ENCODE results near the gene CEACAM16. TPM values are rescaled to one million over a fixed set of nuclear protein-coding genes. Genes with fewer than 3 reads are reported as not detected.
"Not testable (repeated sequence)": the region's sequence is repeated elsewhere in the genome, so short reads cannot be mapped to it uniquely, and the experiment has no call there.

The CEACAM16 gene
- total RNA-seq, 1 donor from 2014 or later = not detected

GRCh38 chr19:44719262-44719701 lies 20.3 kb downstream of the CEACAM16 start:
- no peak overlapping the region for H3K4me3 Mint-ChIP-seq (ENCODE audit: unreplicated experiment)
- peaks cover 14% of the 10 kb centered on the region for H3K9me3 Mint-ChIP-seq (ENCODE audit: low read depth)
- no peak for TF ChIP-seq CTCF (IDR thresholded peaks at IDR 0.05)
- H3K36me3 Mint-ChIP-seq (ENCODE audit: low read depth) = peaks cover 3% of the 10 kb centered on the region
- no peak overlapping the region for H3K27ac Mint-ChIP-seq (ENCODE audit: unreplicated experiment)
- no peak for DNase-seq (ENCODE audit: low spot score)
- no peaks in the 10 kb centered on the region for H3K27me3 Mint-ChIP-seq (ENCODE audit: low read depth)
- H3K4me1 Mint-ChIP-seq (ENCODE audit: low read depth) = peaks cover 20% of the 10 kb centered on the region

DNA sequence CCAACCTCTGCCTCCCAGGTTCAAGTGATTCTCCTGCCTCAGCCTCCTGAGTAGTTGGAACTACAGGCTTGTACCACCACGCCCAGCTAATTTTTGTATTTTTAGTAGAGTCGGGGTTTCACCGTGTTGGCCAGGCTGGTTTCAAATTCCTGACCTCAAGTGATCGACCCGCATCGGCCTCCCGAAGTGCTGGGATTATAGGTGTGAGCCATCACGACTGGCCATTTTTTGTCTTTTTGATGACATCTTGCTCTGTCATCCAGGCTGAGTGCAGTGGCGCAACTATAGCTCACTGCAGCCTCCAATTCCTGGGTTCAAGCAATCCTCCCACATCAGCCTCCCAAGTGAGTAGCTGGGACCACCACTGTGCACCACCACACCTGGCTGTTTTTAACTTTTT lies 21.4 kb downstream of the CEACAM16 start:
- H3K36me3 Mint-ChIP-seq (ENCODE audit: low read depth); H3K27me3 Mint-ChIP-seq (ENCODE audit: low read depth); H3K9me3 Mint-ChIP-seq (ENCODE audit: low read depth); H3K27ac Mint-ChIP-seq (ENCODE audit: unreplicated experiment); H3K4me3 Mint-ChIP-seq (ENCODE audit: unreplicated experiment); DNase-seq (ENCODE audit: low spot score): not testable (repeated sequence)
- peaks cover 30% of the 10 kb centered on the region for H3K4me1 Mint-ChIP-seq (ENCODE audit: low read depth)

GRCh38 chr19:44720945-44721344 lies 22.0 kb downstream of the CEACAM16 start:
- Mint-ChIP-seq H3K27me3 (ENCODE audit: low read depth) (no peaks in the 10 kb centered on the region), H3K9me3 (ENCODE audit: low read depth) (no peaks in the 10 kb centered on the region), H3K27ac (ENCODE audit: unreplicated experiment) (peak overlapping the region; percentile 36), H3K36me3 (ENCODE audit: low read depth) (no peaks in the 10 kb centered on the region), H3K4me3 (ENCODE audit: unreplicated experiment) (no peak overlapping the region), H3K4me1 (ENCODE audit: low read depth) (peaks cover 35% of the 10 kb centered on the region)
- no peak for DNase-seq (ENCODE audit: low spot score)
- no peak for TF ChIP-seq CTCF (IDR thresholded peaks at IDR 0.05)

DNA sequence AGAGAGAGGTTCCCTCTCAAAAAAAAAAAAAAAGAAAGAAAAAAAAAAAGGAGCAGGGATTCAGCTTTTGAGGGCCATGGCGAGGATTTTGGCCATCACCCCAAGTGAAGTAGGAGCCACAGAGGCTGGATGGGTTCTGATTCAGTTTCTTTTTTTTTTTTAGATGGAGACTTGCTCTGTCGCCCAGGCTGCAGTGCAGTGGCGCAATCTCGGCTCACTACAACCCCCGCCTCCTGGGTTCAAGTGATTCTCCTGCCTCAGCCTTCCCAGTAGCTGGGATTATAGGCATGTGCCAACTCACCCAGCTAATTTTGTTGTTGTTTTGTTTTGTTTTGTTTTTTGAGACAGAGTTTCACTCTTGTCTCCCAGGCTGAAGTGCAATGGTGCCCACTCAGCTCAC lies 22.4 kb downstream of the CEACAM16 start:
- H3K4me1 Mint-ChIP-seq (ENCODE audit: low read depth) = peaks cover 35% of the 10 kb centered on the region
- DNase-seq (ENCODE audit: low spot score); H3K36me3 Mint-ChIP-seq (ENCODE audit: low read depth); H3K9me3 Mint-ChIP-seq (ENCODE audit: low read depth); H3K4me3 Mint-ChIP-seq (ENCODE audit: unreplicated experiment); H3K27me3 Mint-ChIP-seq (ENCODE audit: low read depth); H3K27ac Mint-ChIP-seq (ENCODE audit: unreplicated experiment): not testable (repeated sequence)

DNA sequence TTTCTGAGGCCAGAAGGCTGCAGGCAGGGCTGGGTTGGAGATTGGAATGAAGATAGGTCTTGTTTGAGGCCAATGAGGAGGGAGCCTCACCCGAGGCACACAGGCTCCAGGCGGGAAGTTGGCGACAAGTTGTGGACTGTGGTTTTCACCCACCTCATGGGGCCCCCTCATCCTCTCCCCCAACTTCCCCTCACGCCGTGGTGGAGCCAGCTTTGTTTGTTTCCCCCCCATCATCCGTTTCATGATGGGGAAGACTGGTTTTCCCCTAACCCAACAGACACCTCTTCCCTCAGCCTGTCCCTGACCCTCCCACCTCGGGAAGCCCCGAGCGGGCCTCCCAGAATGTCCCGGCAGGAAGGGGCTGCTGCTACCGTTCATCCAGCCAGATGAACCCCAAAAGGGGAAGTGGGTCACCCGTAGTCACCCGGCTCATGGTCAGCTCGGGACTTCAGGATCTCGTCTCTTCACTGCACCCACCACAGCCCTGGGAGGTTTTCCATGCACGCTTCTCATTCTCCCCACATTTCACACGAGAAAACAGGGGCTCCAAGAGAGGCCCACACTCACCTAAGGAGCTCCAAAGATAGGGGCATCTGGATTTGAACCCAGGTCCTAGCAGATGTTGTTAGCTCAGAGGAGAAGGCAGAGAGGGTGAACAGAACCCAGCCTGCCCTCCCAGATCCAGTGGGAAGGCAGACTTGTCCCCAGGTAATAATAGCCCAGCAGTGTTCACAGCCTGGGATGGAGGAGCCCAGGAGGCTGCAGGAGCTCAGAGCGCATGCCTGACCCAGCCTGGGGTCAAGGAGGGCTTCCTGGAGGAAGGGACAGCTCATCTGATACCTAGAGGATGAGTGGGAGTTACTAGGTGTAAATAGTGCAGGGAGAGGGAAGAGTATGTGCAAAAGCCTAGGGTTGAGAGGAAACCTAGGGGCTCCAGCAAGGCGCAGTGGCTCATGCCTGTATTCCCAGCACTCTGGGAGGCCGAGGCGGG lies 23.5 kb downstream of the CEACAM16 start:
- DNase-seq (ENCODE audit: low spot score) = no peak
- TF ChIP-seq CTCF (IDR thresholded peaks at IDR 0.05) = no peak
- H3K27ac Mint-ChIP-seq (ENCODE audit: unreplicated experiment) = no peak overlapping the region
- H3K36me3 Mint-ChIP-seq (ENCODE audit: low read depth) = no peaks in the 10 kb centered on the region
- H3K4me3 Mint-ChIP-seq (ENCODE audit: unreplicated experiment) = no peak overlapping the region
- H3K4me1 Mint-ChIP-seq (ENCODE audit: low read depth) = peaks cover 35% of the 10 kb centered on the region
- H3K27me3 Mint-ChIP-seq (ENCODE audit: low read depth) = no peaks in the 10 kb centered on the region
- H3K9me3 Mint-ChIP-seq (ENCODE audit: low read depth) = no peaks in the 10 kb centered on the region

DNA sequence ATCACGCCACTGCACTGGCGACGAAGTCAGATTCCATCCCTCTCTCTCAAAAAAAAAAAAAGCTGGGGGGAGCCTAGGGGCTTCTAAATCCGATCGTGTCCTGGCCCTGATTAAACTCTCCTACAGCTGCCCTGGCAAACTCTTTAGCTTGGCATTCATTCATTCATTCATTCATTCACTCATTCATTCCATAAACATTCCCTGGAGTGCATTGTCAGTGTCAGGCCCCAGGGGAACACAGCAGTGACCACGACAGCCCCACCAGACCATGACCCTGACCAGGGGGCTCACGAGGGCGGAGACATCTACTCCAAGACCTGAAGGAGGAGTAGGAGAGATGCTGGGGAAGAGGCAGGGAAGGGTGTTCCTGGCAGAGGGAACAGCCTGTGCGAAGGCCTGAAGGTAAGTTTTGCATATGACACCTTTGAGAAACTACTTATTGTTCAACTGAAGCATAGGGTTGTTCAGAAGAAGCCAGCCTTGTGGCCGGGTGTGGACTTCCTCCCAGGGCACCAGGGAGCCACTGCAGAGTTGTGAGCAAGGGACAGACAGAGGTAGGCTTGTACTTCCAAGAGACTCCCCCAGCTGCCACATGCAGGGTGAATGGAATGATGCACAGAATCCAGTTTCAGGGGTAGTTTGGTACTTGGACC lies 24.5 kb downstream of the CEACAM16 start:
- H3K27me3 Mint-ChIP-seq (ENCODE audit: low read depth) = no peaks in the 10 kb centered on the region
- H3K4me3 Mint-ChIP-seq (ENCODE audit: unreplicated experiment) = no peak overlapping the region
- H3K36me3 Mint-ChIP-seq (ENCODE audit: low read depth) = no peaks in the 10 kb centered on the region

More for the DNA sequence above, 24.5 kb downstream of the CEACAM16 start:
- TF ChIP-seq CTCF (IDR thresholded peaks at IDR 0.05) = no peak
- no peak for DNase-seq (ENCODE audit: low spot score)
- H3K4me1 Mint-ChIP-seq (ENCODE audit: low read depth) = peaks cover 30% of the 10 kb centered on the region
- no peak overlapping the region for H3K27ac Mint-ChIP-seq (ENCODE audit: unreplicated experiment)
- H3K9me3 Mint-ChIP-seq (ENCODE audit: low read depth) = no peaks in the 10 kb centered on the region
